MM.1S (cell line): ENCODE data around the gene ZNF718.

Source experiments
- DNase-seq: peaks from one replicate; pipeline ENCODE4 v3.0.0-alpha.2; 2015
- H2AFZ ChIP-seq: fragments of 300-600 bp; sonication (generic); 2 replicates; pipeline ENCODE4 v1.6.0; 2016; ENCODE audit warnings: antibody characterized with exemption, low read length
- H3F3A ChIP-seq: fragments of 300-600 bp; sonication (generic); 2 replicates; pipeline ENCODE4 v1.6.1; 2016; ENCODE audit warnings: mild to moderate bottlenecking, antibody characterized with exemption, low read length, moderate library complexity, mixed read lengths; ENCODE audit not compliant: insufficient read depth
- H3K27ac ChIP-seq: fragments of 300-600 bp; sonication (generic); 2 replicates; pipeline ENCODE4 v1.5.1; 2016; ENCODE audit warnings: mild to moderate bottlenecking, low read length
- H3K27me3 ChIP-seq: fragments of 300-600 bp; sonication (generic); replicated peaks from 2 replicates; pipeline ENCODE4 v1.6.0; 2016; ENCODE audit warnings: low read length; ENCODE audit not compliant: insufficient read depth
- H3K36me3 ChIP-seq: fragments of 300-600 bp; sonication (generic); replicated peaks from 2 replicates; pipeline ENCODE4 v1.6.1; 2016; ENCODE audit warnings: mild to moderate bottlenecking, low read length, mixed read lengths; ENCODE audit not compliant: insufficient read depth
- H3K4me1 ChIP-seq: fragments of 300-600 bp; sonication (generic); 2 replicates; pipeline ENCODE4 v1.6.1; 2016; ENCODE audit warnings: low read length, mixed read lengths
- H3K4me2 ChIP-seq: fragments of 300-600 bp; sonication (generic); 2 replicates; pipeline ENCODE4 v1.6.0; 2016; ENCODE audit warnings: low read depth, low read length
- H3K4me3 ChIP-seq: fragments of 300-600 bp; sonication (generic); 2 replicates; pipeline ENCODE4 v1.5.1; 2016; ENCODE audit warnings: low read length, mixed read lengths
- H3K79me2 ChIP-seq: fragments of 300-600 bp; sonication (generic); 2 replicates; pipeline ENCODE4 v1.6.1; 2016; ENCODE audit warnings: mixed run types, low read length, mixed read lengths
- H3K9ac ChIP-seq: fragments of 300-600 bp; sonication (generic); 2 replicates; pipeline ENCODE4 v1.6.1; 2016; ENCODE audit warnings: low read length, mixed read lengths
- H3K9me2 ChIP-seq: fragments of 300-600 bp; sonication (generic); replicated peaks from 2 replicates; pipeline ENCODE4 v1.6.1; 2016; ENCODE audit warnings: mild to moderate bottlenecking, low read length, mixed read lengths; ENCODE audit not compliant: insufficient read depth
- H3K9me3 ChIP-seq: fragments of 300-600 bp; sonication (generic); replicated peaks from 2 replicates; pipeline ENCODE4 v1.6.1; 2016; ENCODE audit warnings: mild to moderate bottlenecking, low read length, mixed read lengths; ENCODE audit not compliant: insufficient read depth
- H4K20me1 ChIP-seq: fragments of 300-600 bp; sonication (generic); 2 replicates; pipeline ENCODE4 v1.6.1; 2016; ENCODE audit warnings: mild to moderate bottlenecking, low read length, moderate library complexity, mixed read lengths; ENCODE audit not compliant: insufficient read depth
- EZH2 ChIP-seq: fragments of 300-600 bp; sonication (generic); optimal IDR thresholded peaks from 2 replicates; pipeline ENCODE3; 2017; ENCODE audit warnings: low read depth, mild to moderate bottlenecking, antibody characterized with exemption, low read length, mixed read lengths
- EZH2phosphoT487 ChIP-seq: fragments of 300-600 bp; sonication (generic); IDR thresholded peaks from 2 replicates; pipeline ENCODE4 v1.6.1; 2018; ENCODE audit warnings: antibody characterized with exemption, low read length
- TF ChIP-seq, protein P1 (sequence below): fragments of 300-600 bp; sonication (generic); IDR thresholded peaks from 2 replicates; pipeline ENCODE4 v1.5.1; 2016; ENCODE audit warnings: antibody characterized with exemption, low read length, mixed read lengths

The ZNF718 gene

DNA sequence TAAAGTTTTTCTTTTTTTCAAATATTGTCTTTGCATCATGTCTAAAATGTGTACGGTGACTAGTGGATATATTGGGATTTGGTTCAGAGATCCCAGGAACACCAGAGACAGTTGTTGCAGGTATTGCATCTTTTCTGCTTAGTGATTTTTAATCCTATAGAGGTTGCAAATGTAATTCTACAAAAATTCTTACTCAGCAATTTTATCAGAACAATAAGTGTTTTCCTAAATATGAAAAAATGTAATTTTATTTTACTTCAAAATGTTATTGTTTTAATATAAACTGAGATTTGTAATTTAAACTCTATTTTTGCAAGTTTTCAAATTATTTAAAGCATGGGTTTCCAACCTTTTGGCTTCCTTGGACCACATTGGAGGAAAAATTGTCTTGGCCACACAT lies 8.2 kb downstream of the ZNF718 start:
- H3K79me2 ChIP-seq = no peaks in the 10 kb centered on the region

GRCh38 chr4:138935-139334 lies 14.6 kb downstream of the ZNF718 start:
- H3F3A ChIP-seq = no peaks in the 10 kb centered on the region
- TF ChIP-seq EZH2phosphoT487 (no peak), EZH2 (no peak)
- TF ChIP-seq, protein P1, sequence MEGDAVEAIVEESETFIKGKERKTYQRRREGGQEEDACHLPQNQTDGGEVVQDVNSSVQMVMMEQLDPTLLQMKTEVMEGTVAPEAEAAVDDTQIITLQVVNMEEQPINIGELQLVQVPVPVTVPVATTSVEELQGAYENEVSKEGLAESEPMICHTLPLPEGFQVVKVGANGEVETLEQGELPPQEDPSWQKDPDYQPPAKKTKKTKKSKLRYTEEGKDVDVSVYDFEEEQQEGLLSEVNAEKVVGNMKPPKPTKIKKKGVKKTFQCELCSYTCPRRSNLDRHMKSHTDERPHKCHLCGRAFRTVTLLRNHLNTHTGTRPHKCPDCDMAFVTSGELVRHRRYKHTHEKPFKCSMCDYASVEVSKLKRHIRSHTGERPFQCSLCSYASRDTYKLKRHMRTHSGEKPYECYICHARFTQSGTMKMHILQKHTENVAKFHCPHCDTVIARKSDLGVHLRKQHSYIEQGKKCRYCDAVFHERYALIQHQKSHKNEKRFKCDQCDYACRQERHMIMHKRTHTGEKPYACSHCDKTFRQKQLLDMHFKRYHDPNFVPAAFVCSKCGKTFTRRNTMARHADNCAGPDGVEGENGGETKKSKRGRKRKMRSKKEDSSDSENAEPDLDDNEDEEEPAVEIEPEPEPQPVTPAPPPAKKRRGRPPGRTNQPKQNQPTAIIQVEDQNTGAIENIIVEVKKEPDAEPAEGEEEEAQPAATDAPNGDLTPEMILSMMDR = no peak
- no peak overlapping the region for H3K4me3 ChIP-seq
- H4K20me1 ChIP-seq = no peaks in the 10 kb centered on the region
- H3K9ac ChIP-seq = no peak overlapping the region
- H3K36me3 ChIP-seq = 0 out of 2 replicates have a peak, but pooled peaks cover under 1% of the 10 kb centered on the region
- no peaks in the 10 kb centered on the region for H3K4me1 ChIP-seq
- H2AFZ ChIP-seq = no peak overlapping the region
- no peak for DNase-seq
- no peaks in the 10 kb centered on the region for H3K9me2 ChIP-seq
- no peaks in the 10 kb centered on the region for H3K27me3 ChIP-seq
- H3K79me2 ChIP-seq = no peaks in the 10 kb centered on the region
- no peak overlapping the region for H3K27ac ChIP-seq
- no peak overlapping the region for H3K4me2 ChIP-seq
- H3K9me3 ChIP-seq = no peaks in the 10 kb centered on the region

More for the DNA sequence above, 8.2 kb downstream of the ZNF718 start:
- H4K20me1 ChIP-seq = no peaks in the 10 kb centered on the region
- no peak for DNase-seq
- no peaks in the 10 kb centered on the region for H3F3A ChIP-seq
- peaks cover 3% of the 10 kb centered on the region; the same call in 1 of the 2 replicates for H3K36me3 ChIP-seq
- H3K27ac ChIP-seq = no peak overlapping the region
- H3K4me2 ChIP-seq = no peak overlapping the region
- no peaks in the 10 kb centered on the region for H3K9me3 ChIP-seq
- no peaks in the 10 kb centered on the region for H3K27me3 ChIP-seq
- H2AFZ ChIP-seq = no peak overlapping the region
- no peaks in the 10 kb centered on the region for H3K4me1 ChIP-seq
- H3K4me3 ChIP-seq = no peak overlapping the region
- TF ChIP-seq EZH2 (no peak), EZH2phosphoT487 (no peak)
- TF ChIP-seq, protein P1 = no peak
- no peaks in the 10 kb centered on the region for H3K9me2 ChIP-seq
- H3K9ac ChIP-seq = no peak overlapping the region

DNA sequence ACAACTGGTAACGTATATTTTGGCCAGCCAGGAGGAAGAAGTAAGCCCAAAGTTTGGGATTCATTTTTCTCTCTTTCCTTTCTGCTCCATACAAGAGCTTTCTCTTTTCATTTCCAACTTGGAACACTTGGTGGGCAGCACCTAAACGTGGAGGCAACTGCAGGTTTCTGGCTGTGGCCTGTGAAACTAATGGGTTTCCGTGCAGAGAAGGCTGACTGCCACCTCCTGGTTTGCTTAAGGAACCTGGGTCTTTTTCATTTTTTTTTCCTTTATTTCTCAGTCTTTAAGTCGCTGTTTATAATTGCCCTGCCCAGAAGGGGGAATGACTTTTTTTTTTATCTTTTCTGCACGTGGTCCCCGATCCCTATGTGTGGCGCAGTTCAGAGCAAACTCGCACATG lies 15.4 kb downstream of the ZNF718 start:
- H3K27ac ChIP-seq = no peak overlapping the region
- no peak overlapping the region for H3K9ac ChIP-seq
- H3K9me3 ChIP-seq = no peaks in the 10 kb centered on the region
- H3K9me2 ChIP-seq = no peaks in the 10 kb centered on the region
- no peaks in the 10 kb centered on the region for H4K20me1 ChIP-seq
- no peaks in the 10 kb centered on the region for H3K4me1 ChIP-seq
- H3K27me3 ChIP-seq = no peaks in the 10 kb centered on the region
- no peaks in the 10 kb centered on the region for H3K79me2 ChIP-seq
- H3F3A ChIP-seq = no peaks in the 10 kb centered on the region
- H2AFZ ChIP-seq = no peak overlapping the region
- DNase-seq = no peak
- no peaks in the 10 kb centered on the region for H3K36me3 ChIP-seq
- no peak overlapping the region for H3K4me2 ChIP-seq
- H3K4me3 ChIP-seq = no peak overlapping the region
- TF ChIP-seq EZH2phosphoT487 (no peak), EZH2 (no peak)
- TF ChIP-seq, protein P1 = no peak
